Tibial artery (tissue), 4 donors: Measurements from ENCODE around the gene FKTN.

ENCODE experiments used
- DNase-seq, 2 donors: peaks; one replicate each; pipeline ENCODE4 v3.0.0-alpha.2; 2019
- H3K27ac ChIP-seq, 2 donors: fragments of 200-600 bp; sonication (generic) in 1 of 2; 1 replicate in 1 of 2; 2 replicates in 1 of 2; pipeline ENCODE4 v1.5.1; 2018 to 2019; ENCODE audit warnings: mild to moderate bottlenecking in 1 of 2
- H3K27me3 ChIP-seq, 2 donors: fragments of 200-600 bp; sonication (generic) in 1 of 2; one replicate each; pipeline versions ENCODE4 v1.5.1 to v1.6.0; 2016 to 2019
- H3K36me3 ChIP-seq, 3 donors: fragments of 200-600 bp; sonication (generic) in 2 of 3; one replicate each; pipeline ENCODE4 v1.5.1; 2016 to 2019; ENCODE audit warnings: mild to moderate bottlenecking in 2 of 3
- H3K4me1 ChIP-seq, 4 donors: fragments of 200-600 bp; sonication (generic) in 2 of 4; 1 replicate in 3 of 4; 2 replicates in 1 of 4; pipeline ENCODE4 v1.5.1; 2016 to 2019
- H3K4me3 ChIP-seq, 2 donors: fragments of 200-600 bp; sonication (generic) in 1 of 2; 1 replicate in 1 of 2; 2 replicates in 1 of 2; pipeline ENCODE4 v1.5.1; 2018 to 2019; ENCODE audit warnings: mild to moderate bottlenecking in 2 of 2
- H3K9me3 ChIP-seq, 3 donors: fragments of 200-600 bp; sonication (generic) in 1 of 3; one replicate each; pipeline ENCODE4 v1.5.1; 2016 to 2019
- CTCF ChIP-seq, 2 experiments: fragments of 200-600 bp in 1 of 2; fragments of 450-650 bp in 1 of 2; IDR thresholded peaks; one replicate each; pipeline ENCODE4 v1.5.1; 2017 to 2019; ENCODE audit warnings: antibody characterized with exemption in 2 of 2, mild to moderate bottlenecking in 1 of 2, moderate library complexity in 1 of 2
- intact Hi-C: fragments of 100-400 bp; cut with DNase I; formaldehyde crosslinking; loops from one replicate; pipeline ENCODE4 v1.15.0; 2023; ENCODE audit warnings: low total_unique reads

Gene FKTN

GRCh38 chr9:105625088-105625487, 67.2 kb downstream of the FKTN start:
- Histone ChIP-seq H3K36me3 (peaks cover 17 to 19% (median 19%) of the 10 kb centered on the region in 3 donors), H3K4me3 (no peak overlapping the region), H3K27ac (no peak overlapping the region), H3K27me3 (no peaks in the 10 kb centered on the region), H3K4me1 (no peaks in the 10 kb centered on the region), H3K9me3 (no peaks in the 10 kb centered on the region)
- intact Hi-C loops, result no loop called here
- no peak for TF ChIP-seq CTCF (IDR thresholded peaks at IDR 0.05)
- DNase-seq, result no peak

- H3K9me3 ChIP-seq, result no peaks in the 10 kb centered on the region
- no peaks in the 10 kb centered on the region for H3K27me3 ChIP-seq
- intact Hi-C loops, result no loop called here
- no peak overlapping the region for H3K27ac ChIP-seq
- peaks cover 22 to 29% (median 22%) of the 10 kb centered on the region in 3 donors for H3K36me3 ChIP-seq
- DNase-seq, result no peak
- no peaks in the 10 kb centered on the region for H3K4me1 ChIP-seq
- no peak overlapping the region for H3K4me3 ChIP-seq
- TF ChIP-seq CTCF (IDR thresholded peaks at IDR 0.05), result no peak
Observed at GRCh38 chr9:105632807-105633206, 74.9 kb downstream of the FKTN start.

- intact Hi-C loops, result no loop called here
- Histone ChIP-seq H3K27me3 (no peaks in the 10 kb centered on the region), H3K27ac (no peak overlapping the region), H3K9me3 (no peaks in the 10 kb centered on the region), H3K4me3 (no peak overlapping the region), H3K36me3 (peaks cover 22 to 32% (median 22%) of the 10 kb centered on the region in 3 donors), H3K4me1 (no peaks in the 10 kb centered on the region)
- TF ChIP-seq CTCF (IDR thresholded peaks at IDR 0.05), result no peak
- no peak for DNase-seq
Observed at GRCh38 chr9:105633411-105633810, 75.5 kb downstream of the FKTN start.

- no peaks in the 10 kb centered on the region for H3K9me3 ChIP-seq
- no peaks in the 10 kb centered on the region for H3K4me1 ChIP-seq
- no peaks in the 10 kb centered on the region for H3K27me3 ChIP-seq
- H3K36me3 ChIP-seq, result peaks cover 31 to 50% (median 45%) of the 10 kb centered on the region in 3 donors
- no peak for DNase-seq
- no peak overlapping the region for H3K27ac ChIP-seq
- intact Hi-C loops, result no loop called here
- H3K4me3 ChIP-seq, result no peak overlapping the region
- TF ChIP-seq CTCF (IDR thresholded peaks at IDR 0.05), result no peak
Observed at GRCh38 chr9:105636331-105636730, 78.4 kb downstream of the FKTN start.

- H3K36me3 ChIP-seq, result peaks cover 40 to 50% (median 48%) of the 10 kb centered on the region in 3 donors
- H3K27me3 ChIP-seq, result no peaks in the 10 kb centered on the region
- peaks cover 0 to 10% (median 0%) of the 10 kb centered on the region in 3 donors for H3K9me3 ChIP-seq
- TF ChIP-seq CTCF (IDR thresholded peaks at IDR 0.05), result peak in 1 of 2 experiments; percentile 6
- DNase-seq, result no peak
- no peaks in the 10 kb centered on the region for H3K4me1 ChIP-seq
- intact Hi-C loops, result no loop called here
- H3K4me3 ChIP-seq, result no peak overlapping the region
- H3K27ac ChIP-seq, result no peak overlapping the region
Observed at GRCh38 chr9:105637787-105638395, 80.0 kb downstream of the FKTN start.
